H4 (cell line): ENCODE results near the gene LYPD1. TPM values are rescaled to one million over a fixed set of nuclear protein-coding genes. Genes with fewer than 3 reads are reported as not detected.

ENCODE experiments used
- DNase-seq: peaks from one replicate; pipeline ENCODE4 v3.0.0-alpha.2; 2015; ENCODE audit warnings: low spot score
- total RNA-seq: library from RNA; depleted of rRNA; stranded (reverse); fragments of >200 nt; shearing (Covaris generic); gene quantifications from 2 replicates; pipeline ENCODE4 v1.2.3, GENCODE V29; 2014

Gene LYPD1
- total RNA-seq, 1 experiment from 2014 or later, result 22.0 TPM

DNA sequence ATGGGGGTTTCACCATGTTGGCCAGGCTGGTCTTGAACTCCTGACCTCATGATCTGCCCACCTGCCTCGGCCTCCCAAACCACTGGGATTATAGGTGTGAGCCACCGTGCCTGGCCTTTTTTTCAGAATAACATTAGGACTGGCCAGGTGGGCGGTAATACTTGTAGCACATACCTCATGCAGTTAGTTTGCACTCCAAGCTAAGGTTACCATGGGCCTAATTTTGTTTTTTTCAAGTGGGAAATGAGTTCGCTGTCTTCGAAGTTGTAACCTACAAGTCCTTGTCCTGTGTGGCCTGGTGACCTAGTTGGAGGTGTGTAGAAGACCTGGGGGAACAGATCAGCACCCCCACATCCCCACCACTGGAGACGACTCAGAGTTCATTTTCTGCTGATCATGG, 74.8 kb downstream of the LYPD1 start:
- no peak for DNase-seq
